ENCODE data around the gene ACTR3C.
"Not testable (repeated sequence)": the region's sequence is repeated elsewhere in the genome, so short reads cannot be mapped to it uniquely, and the experiment has no call there.

The ACTR3C gene

GRCh38 chr7:150325110-150325611 lies 1.8 kb upstream of the ACTR3C start:
- Histone ChIP-seq H3K36me3 (ENCODE audit: insufficient read depth, low read length) (no peaks in the 10 kb centered on the region), H3K4me3 (ENCODE audit: low read length) (no peak overlapping the region), H3K4me1 (ENCODE audit: insufficient read depth, low read length) (no peaks in the 10 kb centered on the region), H3K9me3 (ENCODE audit: low read length) (peaks cover 3% of the 10 kb centered on the region), H3K27me3 (ENCODE audit: insufficient read depth, low read length) (peaks cover 3% of the 10 kb centered on the region), H2AFZ (ENCODE audit: low read depth, low read length) (no peak overlapping the region)

- Histone ChIP-seq H3K27me3 (ENCODE audit: insufficient read depth, low read length) (peaks cover 3% of the 10 kb centered on the region), H3K4me3 (ENCODE audit: low read length) (no peak overlapping the region), H3K4me1 (ENCODE audit: insufficient read depth, low read length) (no peaks in the 10 kb centered on the region), H3K9me3 (ENCODE audit: low read length) (peaks cover 3% of the 10 kb centered on the region), H3K36me3 (ENCODE audit: insufficient read depth, low read length) (no peaks in the 10 kb centered on the region), H2AFZ (ENCODE audit: low read depth, low read length) (no peak overlapping the region)
These were observed 1.1 kb upstream of the ACTR3C start for GRCh38 chr7:150324373-150324961.

GRCh38 chr7:150323682-150324372 lies 482 bp upstream of the ACTR3C start:
- Histone ChIP-seq H3K36me3 (ENCODE audit: insufficient read depth, low read length) (no peaks in the 10 kb centered on the region), H2AFZ (ENCODE audit: low read depth, low read length) (no peak overlapping the region), H3K4me1 (ENCODE audit: insufficient read depth, low read length) (no peaks in the 10 kb centered on the region), H3K27me3 (ENCODE audit: insufficient read depth, low read length) (peaks cover 3% of the 10 kb centered on the region), H3K9me3 (ENCODE audit: low read length) (peaks cover 3% of the 10 kb centered on the region), H3K4me3 (ENCODE audit: low read length) (no peak overlapping the region)

GRCh38 chr7:150322114-150322832 lies 1.1 kb downstream of the ACTR3C start:
- H3K9me3 ChIP-seq (ENCODE audit: low read length), result peaks cover 3% of the 10 kb centered on the region
- H3K4me1 ChIP-seq (ENCODE audit: insufficient read depth, low read length), result no peaks in the 10 kb centered on the region
- no peak overlapping the region for H3K4me3 ChIP-seq (ENCODE audit: low read length)
- H3K36me3 ChIP-seq (ENCODE audit: insufficient read depth, low read length), result no peaks in the 10 kb centered on the region
- no peak overlapping the region for H2AFZ ChIP-seq (ENCODE audit: low read depth, low read length)
- peaks cover 3% of the 10 kb centered on the region for H3K27me3 ChIP-seq (ENCODE audit: insufficient read depth, low read length)

- peaks cover 2% of the 10 kb centered on the region for H3K27me3 ChIP-seq (ENCODE audit: insufficient read depth, low read length)
- H2AFZ ChIP-seq (ENCODE audit: low read depth, low read length), result no peak overlapping the region
- no peaks in the 10 kb centered on the region for H3K4me1 ChIP-seq (ENCODE audit: insufficient read depth, low read length)
- H3K4me3 ChIP-seq (ENCODE audit: low read length), result no peak overlapping the region
- H3K36me3 ChIP-seq (ENCODE audit: insufficient read depth, low read length), result no peaks in the 10 kb centered on the region
- H3K9me3 ChIP-seq (ENCODE audit: low read length), result peaks cover 3% of the 10 kb centered on the region
These were observed 1.6 kb downstream of the ACTR3C start for GRCh38 chr7:150321788-150322113.

- Histone ChIP-seq H3K4me3 (ENCODE audit: low read length) (no peak overlapping the region), H3K27me3 (ENCODE audit: insufficient read depth, low read length) (no peaks in the 10 kb centered on the region), H2AFZ (ENCODE audit: low read depth, low read length) (no peak overlapping the region)
These were observed 5.4 kb downstream of the ACTR3C start for GRCh38 chr7:150317748-150318444.

GRCh38 chr7:150316987-150317386 lies 6.4 kb downstream of the ACTR3C start:
- not testable (repeated sequence) for H2AFZ ChIP-seq (ENCODE audit: low read depth, low read length)

More at GRCh38 chr7:150317748-150318444, 5.4 kb downstream of the ACTR3C start:
- Histone ChIP-seq H3K9me3 (ENCODE audit: low read length) (peaks cover 2% of the 10 kb centered on the region), H3K4me1 (ENCODE audit: insufficient read depth, low read length) (peaks cover 2% of the 10 kb centered on the region), H3K36me3 (ENCODE audit: insufficient read depth, low read length) (no peaks in the 10 kb centered on the region)

GRCh38 chr7:150314639-150315239 lies 8.6 kb downstream of the ACTR3C start:
- Histone ChIP-seq H3K27me3 (ENCODE audit: insufficient read depth, low read length) (no peaks in the 10 kb centered on the region), H2AFZ (ENCODE audit: low read depth, low read length) (no peak overlapping the region), H3K4me1 (ENCODE audit: insufficient read depth, low read length) (peaks cover 14% of the 10 kb centered on the region)

More at GRCh38 chr7:150316987-150317386, 6.4 kb downstream of the ACTR3C start:
- H3K27me3 ChIP-seq (ENCODE audit: insufficient read depth, low read length); H3K9me3 ChIP-seq (ENCODE audit: low read length); H3K4me3 ChIP-seq (ENCODE audit: low read length); H3K36me3 ChIP-seq (ENCODE audit: insufficient read depth, low read length); H3K4me1 ChIP-seq (ENCODE audit: insufficient read depth, low read length): not testable (repeated sequence)

GRCh38 chr7:150313870-150314269 lies 9.5 kb downstream of the ACTR3C start:
- no peak overlapping the region for H3K4me3 ChIP-seq (ENCODE audit: low read length)
- H3K27me3 ChIP-seq (ENCODE audit: insufficient read depth, low read length), result no peaks in the 10 kb centered on the region
- no peak overlapping the region for H2AFZ ChIP-seq (ENCODE audit: low read depth, low read length)

More at GRCh38 chr7:150314639-150315239, 8.6 kb downstream of the ACTR3C start:
- H3K36me3 ChIP-seq (ENCODE audit: insufficient read depth, low read length), result no peaks in the 10 kb centered on the region
- H3K4me3 ChIP-seq (ENCODE audit: low read length), result no peak overlapping the region
- no peaks in the 10 kb centered on the region for H3K9me3 ChIP-seq (ENCODE audit: low read length)

GRCh38 chr7:150313367-150313809 lies 10.0 kb downstream of the ACTR3C start:
- Histone ChIP-seq H3K4me1 (ENCODE audit: insufficient read depth, low read length) (peaks cover 14% of the 10 kb centered on the region), H3K36me3 (ENCODE audit: insufficient read depth, low read length) (no peaks in the 10 kb centered on the region), H3K27me3 (ENCODE audit: insufficient read depth, low read length) (no peaks in the 10 kb centered on the region), H3K9me3 (ENCODE audit: low read length) (no peaks in the 10 kb centered on the region), H2AFZ (ENCODE audit: low read depth, low read length) (no peak overlapping the region), H3K4me3 (ENCODE audit: low read length) (no peak overlapping the region)

More at GRCh38 chr7:150313870-150314269, 9.5 kb downstream of the ACTR3C start:
- Histone ChIP-seq H3K9me3 (ENCODE audit: low read length) (no peaks in the 10 kb centered on the region), H3K36me3 (ENCODE audit: insufficient read depth, low read length) (no peaks in the 10 kb centered on the region), H3K4me1 (ENCODE audit: insufficient read depth, low read length) (peaks cover 14% of the 10 kb centered on the region)

GRCh38 chr7:150312649-150313366 lies 10.5 kb downstream of the ACTR3C start:
- H3K4me1 ChIP-seq (ENCODE audit: insufficient read depth, low read length), result peaks cover 14% of the 10 kb centered on the region
- not testable (repeated sequence) for H2AFZ ChIP-seq (ENCODE audit: low read depth, low read length); H3K9me3 ChIP-seq (ENCODE audit: low read length); H3K36me3 ChIP-seq (ENCODE audit: insufficient read depth, low read length); H3K4me3 ChIP-seq (ENCODE audit: low read length); H3K27me3 ChIP-seq (ENCODE audit: insufficient read depth, low read length)

- Histone ChIP-seq H3K27me3 (ENCODE audit: insufficient read depth, low read length) (no peaks in the 10 kb centered on the region), H3K9me3 (ENCODE audit: low read length) (no peaks in the 10 kb centered on the region), H3K4me1 (ENCODE audit: insufficient read depth, low read length) (peaks cover 14% of the 10 kb centered on the region), H2AFZ (ENCODE audit: low read depth, low read length) (no peak overlapping the region), H3K4me3 (ENCODE audit: low read length) (no peak overlapping the region), H3K36me3 (ENCODE audit: insufficient read depth, low read length) (no peaks in the 10 kb centered on the region)
These were observed 11.6 kb downstream of the ACTR3C start for GRCh38 chr7:150311711-150312110.

Data from neuron (in vitro differentiated cells).